Adrenal gland (tissue), 12 donors: ENCODE measurements around the gene TNIK. TPM values are rescaled to one million over a fixed set of nuclear protein-coding genes. Genes with fewer than 3 reads are reported as not detected.

Experiments used
- DNase-seq, 7 donors: peaks; one replicate each; pipeline ENCODE4 v3.0.0-alpha.2; 2019 to 2020
- H3K27ac ChIP-seq, 5 donors: fragments of 200-600 bp; sonication (generic) in 4 of 5; 1 replicate in 3 of 5; 2 replicates in 2 of 5; pipeline versions ENCODE4 v1.5.1 to v1.8.0; 2016 to 2020; ENCODE audit warnings: mild to moderate bottlenecking in 1 of 5
- H3K27me3 ChIP-seq: fragments of 200-600 bp; 2 replicates; pipeline ENCODE4 v1.8.0; 2021
- H3K36me3 ChIP-seq, 2 donors: fragments of 200-600 bp; replicated peaks in 1 of 2; 1 replicate in 1 of 2; 2 replicates in 1 of 2; pipeline versions ENCODE4 v1.5.1 to v1.8.0; 2018 to 2022
- H3K4me1 ChIP-seq, 2 donors: fragments of 200-600 bp; replicated peaks in 1 of 2; 1 replicate in 1 of 2; 2 replicates in 1 of 2; pipeline versions ENCODE4 v1.5.1 to v1.8.0; 2018 to 2021
- H3K4me3 ChIP-seq, 4 donors: fragments of 200-600 bp; sonication (generic) in 3 of 4; one replicate each; pipeline ENCODE4 v1.5.1; 2016 to 2018
- H3K9me3 ChIP-seq, 3 donors: fragments of 200-600 bp; sonication (generic) in 1 of 3; replicated peaks in 1 of 3; 1 replicate in 2 of 3; 2 replicates in 1 of 3; pipeline versions ENCODE4 v1.5.1 to v1.8.0; 2016 to 2021
- POLR2A ChIP-seq, 2 donors: fragments of 450-650 bp; IDR thresholded peaks; one replicate each; pipeline ENCODE4 v1.6.1; 2017; ENCODE audit warnings: antibody characterized with exemption in 2 of 2, mild to moderate bottlenecking in 2 of 2, moderate library complexity in 1 of 2
- WGBS, 4 donors: extraction: QIAGEN DNeasy Blood & Tissue Kit in 2 of 4; methylation state at CpG; one replicate each; pipeline versions ENCODE4 v1.1.5 to v1.1.7; 2013 to 2017; 5-methylcytosine and 5-hydroxymethylcytosine counted together
- intact Hi-C, 2 donors: fragments of 100-400 bp; cut with DNase I; formaldehyde crosslinking; loops; one replicate each; pipeline versions ENCODE4 v1.14.1 to v1.15.0; 2022 to 2023
- polyA plus RNA-seq, 3 donors: library from polyadenylated mRNA; stranded (reverse); fragments of 200-250 nt in 2 of 3; fragments of 350-450 nt in 1 of 3; fragmentation: Illumina TruSeq in 1 of 3; extraction: RNeasy Lipid Tissue Mini Kit (QIAGEN cat#74804) in 1 of 3; gene quantifications; one replicate each; pipeline ENCODE4 v1.2.3, GENCODE V29; 2013 to 2014
- total RNA-seq, 9 donors: library from RNA; depleted of rRNA in 4 of 9; stranded (reverse); fragments of >200 nt in 4 of 9; fragments of 120-200 nt in 1 of 9; fragmentation: NEBNext Ultra II Directional in 1 of 9; extraction: Animal tissue kit (Norgen Biotek cat#: 25700) in 1 of 9; gene quantifications; one replicate each; pipeline versions ENCODE4 v1.1.0 to v1.2.4, GENCODE V29; 2013 to 2023
- TF ChIP-seq, protein P1 (sequence below), 6 experiments: fragments of 450-650 bp in 4 of 6; fragments of 200-600 bp in 2 of 6; sonication (generic) in 1 of 6; IDR thresholded peaks; 1 replicate in 5 of 6; 2 replicates in 1 of 6; pipeline versions ENCODE4 v1.5.1 to v1.8.0; 2016 to 2021; ENCODE audit warnings: antibody characterized with exemption in 6 of 6, mild to moderate bottlenecking in 2 of 6, moderate library complexity in 1 of 6
- donor health status: healthy with polysubstance abuse.
- donor health status: Bipolar disorder and iron deficiency.
- donor health status: DM: yes; HTN: yes; CAD: no.
- donor health status: DM: no; HTN: no; CAD: no.
- donor health status: DM: no; HTN: no; CAD: no.
- donor health status: DM: yes; HTN: yes; CAD: no.

The TNIK gene
- total and polyA plus RNA-seq, 12 donors: 4.9 to 33.1 (median 10.7) TPM

DNA sequence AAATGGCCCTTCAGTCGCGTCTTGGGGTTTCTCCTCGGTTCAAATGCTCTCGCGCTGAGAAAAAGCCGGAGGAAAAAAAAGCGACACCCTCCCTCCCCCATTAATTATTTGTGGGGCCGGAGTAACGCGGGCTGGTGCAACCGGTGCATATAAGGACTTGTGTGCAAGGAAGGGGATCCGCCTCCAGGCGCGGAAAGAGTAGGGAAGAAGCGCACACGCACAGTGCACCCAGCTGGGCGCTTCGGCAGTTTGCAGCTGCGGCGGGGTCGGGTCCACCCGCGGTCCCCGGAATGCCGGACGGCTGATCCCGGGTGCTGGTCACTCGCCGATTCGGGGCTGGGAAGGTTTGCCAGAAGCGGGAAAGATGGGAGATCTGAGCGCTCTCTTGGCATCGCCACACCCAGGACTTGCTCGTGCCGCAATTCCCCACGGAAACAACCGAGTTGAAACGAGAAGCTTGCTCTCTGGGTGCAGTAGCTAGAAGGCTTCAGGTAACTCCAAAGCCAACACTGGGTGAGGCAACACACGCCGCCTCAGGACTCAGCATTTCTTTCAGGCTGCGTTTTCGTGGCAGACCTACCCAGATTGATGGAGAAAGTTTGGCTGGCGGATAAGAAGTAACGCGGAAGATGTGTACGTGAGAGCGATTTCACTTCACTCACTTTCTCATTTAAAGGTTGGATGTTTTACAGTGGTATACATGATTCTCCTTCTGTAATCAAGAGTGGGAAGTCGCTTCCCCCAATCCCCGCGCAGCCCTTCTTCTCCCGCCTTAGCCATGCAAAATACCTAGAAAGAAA is 720 bp upstream of the TNIK start:
- Histone ChIP-seq H3K9me3 (no peaks in the 10 kb centered on the region), H3K4me1 (peaks cover 0 to 9% of the 10 kb centered on the region in 2 donors), H3K4me3 (peak overlapping the region; percentile 29 to 84 (median 32)), H3K27ac (peak overlapping the region in 1 of 5 donors; percentile 62), H3K36me3 (no peaks in the 10 kb centered on the region), H3K27me3 (no peaks in the 10 kb centered on the region)
- peak; percentile 29 to 64 (median 46) for DNase-seq
- 1% methylated on average over 28 to 51 of the region's 51 CpGs for WGBS, 4 donors
- intact Hi-C loops: no loop called here
- TF ChIP-seq, protein P1, sequence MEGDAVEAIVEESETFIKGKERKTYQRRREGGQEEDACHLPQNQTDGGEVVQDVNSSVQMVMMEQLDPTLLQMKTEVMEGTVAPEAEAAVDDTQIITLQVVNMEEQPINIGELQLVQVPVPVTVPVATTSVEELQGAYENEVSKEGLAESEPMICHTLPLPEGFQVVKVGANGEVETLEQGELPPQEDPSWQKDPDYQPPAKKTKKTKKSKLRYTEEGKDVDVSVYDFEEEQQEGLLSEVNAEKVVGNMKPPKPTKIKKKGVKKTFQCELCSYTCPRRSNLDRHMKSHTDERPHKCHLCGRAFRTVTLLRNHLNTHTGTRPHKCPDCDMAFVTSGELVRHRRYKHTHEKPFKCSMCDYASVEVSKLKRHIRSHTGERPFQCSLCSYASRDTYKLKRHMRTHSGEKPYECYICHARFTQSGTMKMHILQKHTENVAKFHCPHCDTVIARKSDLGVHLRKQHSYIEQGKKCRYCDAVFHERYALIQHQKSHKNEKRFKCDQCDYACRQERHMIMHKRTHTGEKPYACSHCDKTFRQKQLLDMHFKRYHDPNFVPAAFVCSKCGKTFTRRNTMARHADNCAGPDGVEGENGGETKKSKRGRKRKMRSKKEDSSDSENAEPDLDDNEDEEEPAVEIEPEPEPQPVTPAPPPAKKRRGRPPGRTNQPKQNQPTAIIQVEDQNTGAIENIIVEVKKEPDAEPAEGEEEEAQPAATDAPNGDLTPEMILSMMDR (IDR thresholded peaks at IDR 0.05): peak in 2 of 6 experiments; percentile 16 to 21
- no peak for TF ChIP-seq POLR2A (IDR thresholded peaks at IDR 0.05)

DNA sequence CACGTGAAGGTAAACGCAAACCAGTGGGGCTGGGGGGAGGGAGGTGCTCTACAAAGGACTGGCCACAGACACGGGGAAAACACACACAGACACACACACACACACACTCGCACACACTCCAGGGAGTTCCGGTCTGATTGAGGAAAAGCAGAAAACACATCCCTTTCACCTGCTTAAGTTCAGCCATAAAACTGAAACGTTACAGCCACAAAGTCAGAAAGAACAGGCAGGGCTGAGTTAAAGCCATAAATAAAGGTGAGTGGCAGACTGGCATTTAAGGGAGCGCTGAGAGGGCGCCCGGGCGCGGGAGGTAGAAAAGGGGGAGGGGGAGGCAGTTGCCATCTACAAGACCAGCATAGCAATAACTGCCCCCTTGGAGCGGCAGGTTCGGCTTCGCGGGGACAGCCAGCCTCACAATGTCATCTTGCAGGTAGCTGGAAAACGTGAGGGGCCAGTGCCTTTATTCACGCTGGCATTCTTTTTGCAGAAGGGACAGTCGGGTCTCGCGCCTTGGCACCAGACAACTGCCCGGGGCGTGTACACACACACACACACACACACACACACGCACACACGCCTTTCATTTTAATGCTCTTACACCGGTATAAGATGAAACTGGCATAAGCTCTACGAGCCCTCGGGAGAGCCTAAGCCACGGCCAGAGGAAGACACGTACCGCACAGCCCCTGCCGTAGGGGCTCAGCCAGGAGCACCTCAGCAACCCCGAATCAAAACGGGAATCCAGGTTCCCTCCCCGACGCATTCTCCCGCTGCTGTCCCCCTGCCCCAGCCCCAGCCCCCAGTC is 866 bp downstream of the TNIK start:
- peak in 6 of 7 donors; percentile 7 to 55 (median 24) for DNase-seq
- peak overlapping the region in 2 of 4 donors; percentile 36 to 84 for H3K4me3 ChIP-seq
- peaks cover 0 to 9% of the 10 kb centered on the region in 2 donors for H3K4me1 ChIP-seq
- intact Hi-C loops: no loop called here
- WGBS, 4 donors: 1% methylated on average over 28 to 36 of the region's 36 CpGs
- H3K36me3 ChIP-seq: no peaks in the 10 kb centered on the region
- TF ChIP-seq POLR2A (IDR thresholded peaks at IDR 0.05): no peak
- TF ChIP-seq, protein P1 (IDR thresholded peaks at IDR 0.05): no peak
- peak overlapping the region in 2 of 5 donors; percentile 39 to 62 for H3K27ac ChIP-seq
- no peaks in the 10 kb centered on the region for H3K9me3 ChIP-seq
- H3K27me3 ChIP-seq: no peaks in the 10 kb centered on the region

DNA sequence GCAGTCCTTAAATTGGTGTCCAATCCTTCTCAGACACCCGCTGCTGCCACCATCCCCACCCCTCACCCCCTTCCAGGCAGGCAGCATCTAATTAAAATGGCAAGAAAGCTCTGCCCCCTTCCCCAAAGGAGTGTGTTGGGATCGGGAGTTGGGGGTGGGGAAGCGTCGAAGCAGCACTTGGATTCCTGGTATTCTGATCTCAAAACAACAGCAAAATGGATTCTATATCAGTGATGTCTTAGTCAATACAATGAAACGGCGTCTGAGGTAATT is 1.4 kb downstream of the TNIK start:
- Histone ChIP-seq H3K27me3 (no peaks in the 10 kb centered on the region), H3K27ac (no peak overlapping the region), H3K9me3 (no peaks in the 10 kb centered on the region), H3K4me1 (peaks cover 0 to 13% of the 10 kb centered on the region in 2 donors), H3K4me3 (peak overlapping the region in 1 of 4 donors; percentile 84), H3K36me3 (no peaks in the 10 kb centered on the region)
- WGBS, 4 donors: 4 to 13% (median 6%) methylated on average over 6 of the region's 6 CpGs
- DNase-seq: no peak
- intact Hi-C loops: no loop called here
- TF ChIP-seq, protein P1 (IDR thresholded peaks at IDR 0.05): no peak
- no peak for TF ChIP-seq POLR2A (IDR thresholded peaks at IDR 0.05)

GRCh38 chr3:171458071-171458863 is 1.9 kb downstream of the TNIK start:
- H3K27me3 ChIP-seq: no peaks in the 10 kb centered on the region
- no peak for DNase-seq
- no peaks in the 10 kb centered on the region for H3K36me3 ChIP-seq
- intact Hi-C loops: no loop called here
- peaks cover 0 to 14% of the 10 kb centered on the region in 2 donors for H3K4me1 ChIP-seq
- WGBS, 4 donors: 19 to 33% (median 28%) methylated on average over 10 to 23 of the region's 23 CpGs
- H3K4me3 ChIP-seq: peak overlapping the region in 1 of 4 donors; percentile 84
- H3K9me3 ChIP-seq: no peaks in the 10 kb centered on the region
- peak overlapping the region in 1 of 5 donors; percentile 24 for H3K27ac ChIP-seq
- TF ChIP-seq, protein P1 (IDR thresholded peaks at IDR 0.05): no peak
- TF ChIP-seq POLR2A (IDR thresholded peaks at IDR 0.05): no peak
